DMS79 treated with DMSO at 0.1 percent for 48 hours (cell line): ENCODE data around the gene GRM8.
A peak's percentile ranks its signal among the peaks of the same experiment; 100 is the strongest.
"Not testable (repeated sequence)": the region's sequence is repeated elsewhere in the genome, so short reads cannot be mapped to it uniquely, and the experiment has no call there.

Experiments used
- DNase-seq: peaks from one replicate; lab custom pipeline; 2025; lab: John Stamatoyannopoulos, UW

The GRM8 gene

DNA sequence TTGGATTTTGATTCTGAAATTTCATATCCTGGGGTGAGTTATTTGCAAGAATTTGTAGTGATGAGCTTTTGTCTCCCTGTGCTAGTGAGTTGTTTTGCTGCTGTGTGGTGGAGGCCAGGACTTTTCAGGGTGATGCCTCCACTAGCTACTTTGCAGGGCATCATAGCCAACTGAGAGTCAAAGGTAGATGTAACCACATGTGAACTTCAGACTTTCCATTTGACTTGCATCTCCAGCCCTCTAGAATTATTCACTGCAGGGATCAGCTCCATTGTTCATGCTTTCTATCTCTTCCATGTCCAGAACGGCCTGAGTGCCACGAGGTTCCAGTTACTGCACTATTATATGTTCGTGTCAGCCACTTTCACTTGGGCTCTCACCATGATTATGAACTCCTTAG is 534.3 kb downstream of the GRM8 start:
- peak; percentile 60 for DNase-seq

DNA sequence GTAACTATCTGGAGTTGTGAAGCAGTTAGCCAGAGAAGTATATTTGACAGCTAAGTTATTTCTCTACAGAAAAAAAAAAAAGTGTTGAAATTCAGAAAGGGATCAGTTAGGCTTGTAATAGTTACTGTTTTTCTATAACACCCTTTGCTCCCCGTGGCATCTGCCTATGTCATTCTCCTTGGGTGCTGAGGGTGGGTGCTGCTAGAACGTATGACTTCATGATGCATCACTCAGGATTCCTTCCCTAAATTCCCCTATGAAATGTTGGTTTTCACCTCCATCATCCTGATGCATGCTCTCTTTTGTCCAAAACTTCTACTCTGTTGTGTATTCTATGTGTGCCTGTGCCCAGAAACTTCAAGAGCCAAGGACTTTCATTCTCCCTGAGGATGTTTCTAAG is 536.4 kb downstream of the GRM8 start:
- no peak for DNase-seq

DNA sequence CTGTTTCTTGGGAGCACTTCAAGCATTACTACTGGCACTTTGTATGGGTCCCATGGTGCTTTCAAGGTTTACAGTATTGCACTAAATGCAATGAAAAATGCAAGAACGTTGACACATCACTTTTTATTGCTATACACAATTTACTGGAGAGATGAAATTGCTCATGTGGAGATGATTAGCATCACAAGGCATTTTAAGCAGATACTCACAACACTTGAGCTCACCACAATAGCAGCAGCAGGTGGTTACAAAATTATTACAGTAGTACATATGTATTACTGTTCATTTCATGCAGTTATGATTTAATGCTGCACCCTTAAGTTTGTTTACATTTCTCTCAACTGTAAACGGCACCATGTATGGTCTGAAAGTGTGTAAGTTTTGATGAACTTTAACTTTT is 537.7 kb downstream of the GRM8 start:
- peak; percentile 88 for DNase-seq

DNA sequence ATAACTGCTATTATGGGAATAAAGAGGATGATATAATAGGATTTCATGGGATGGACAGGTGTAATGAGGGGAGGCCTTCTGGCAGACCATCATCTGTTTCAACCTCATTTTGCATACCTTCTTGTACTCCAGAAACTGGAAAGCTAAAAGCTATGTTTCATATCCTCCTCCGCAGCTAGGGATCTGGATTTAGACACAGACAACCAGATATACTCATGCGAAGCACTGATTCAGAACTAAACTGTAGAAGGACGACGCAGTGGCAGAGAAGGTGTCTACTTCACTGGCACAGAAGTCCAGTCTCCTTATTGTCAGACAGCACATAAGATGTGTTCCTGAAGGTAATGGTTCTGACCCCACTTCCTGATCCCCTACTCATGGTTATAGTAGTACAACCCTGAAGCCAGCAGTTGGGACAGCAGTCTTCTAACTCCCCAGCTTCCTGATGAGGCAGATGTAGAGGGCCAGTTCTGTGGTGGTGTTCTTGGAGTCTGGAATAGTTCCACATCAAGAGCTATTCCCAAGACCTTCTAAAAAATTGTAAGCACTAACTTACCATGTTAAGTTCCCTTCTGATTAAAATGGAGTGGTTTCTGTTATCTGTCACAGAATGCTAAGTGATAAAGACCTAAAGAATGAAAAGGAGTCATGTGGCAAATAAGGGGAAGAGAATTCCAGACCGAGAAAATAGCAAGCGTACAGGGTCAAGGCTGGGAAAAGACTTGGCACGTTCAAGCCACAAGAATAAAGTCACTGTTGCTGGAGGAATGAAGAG is 550.3 kb downstream of the GRM8 start:
- DNase-seq, result no peak

DNA sequence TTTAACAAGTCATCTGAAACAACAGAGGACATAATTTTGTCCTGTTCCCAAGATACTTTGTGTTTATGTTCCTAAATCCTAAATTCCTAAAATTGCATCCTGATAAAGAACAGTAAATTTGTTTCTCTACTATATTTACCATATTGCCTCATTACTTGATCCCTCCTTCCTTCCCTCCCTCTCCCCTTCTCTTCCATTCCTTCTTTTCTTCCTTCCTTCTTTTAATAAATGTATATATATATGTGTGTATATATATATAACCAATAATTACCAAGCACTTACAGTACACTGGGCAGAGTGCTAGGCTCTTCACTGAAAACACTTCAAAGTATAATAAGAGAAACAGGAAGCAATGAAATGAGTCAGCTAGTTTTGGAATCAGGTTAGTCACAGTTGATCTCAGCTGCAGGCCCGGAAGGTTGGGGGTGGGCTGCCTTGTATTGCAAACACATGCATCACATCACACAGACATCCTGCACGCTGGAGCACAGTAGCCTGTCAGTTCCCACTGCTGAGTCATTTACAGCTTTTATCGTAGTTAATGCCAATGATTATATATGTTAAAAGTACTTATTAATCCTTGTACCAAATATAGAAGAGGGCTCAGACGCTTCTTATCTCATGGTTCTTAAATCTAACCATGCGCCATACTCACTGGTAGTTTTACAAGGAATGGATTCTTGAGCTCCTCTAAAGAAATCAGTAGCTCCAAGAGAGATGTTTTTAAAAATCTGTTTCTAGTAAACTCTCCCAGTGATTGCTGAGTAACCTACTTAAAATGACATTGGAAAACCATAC is 551.7 kb downstream of the GRM8 start:
- peak; percentile 77 for DNase-seq

DNA sequence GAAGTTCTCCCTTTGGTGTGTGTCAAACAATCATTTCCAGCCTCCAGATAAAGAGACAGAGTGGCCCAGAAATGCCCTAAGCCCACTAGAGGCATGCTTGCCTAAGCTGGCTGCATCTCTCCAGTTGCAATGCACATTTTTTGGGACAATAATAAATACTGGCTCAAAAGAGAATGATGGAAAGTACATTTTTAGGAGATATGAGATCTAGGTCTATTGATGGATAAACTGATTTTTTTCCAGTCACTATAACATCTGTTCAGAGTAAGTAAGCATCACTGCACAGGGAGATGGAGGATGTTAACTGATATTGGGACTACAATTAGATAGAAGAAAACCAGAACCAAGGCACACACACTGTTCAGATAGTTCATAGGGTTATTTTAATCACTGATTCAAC is 553.0 kb downstream of the GRM8 start:
- DNase-seq, result no peak

DNA sequence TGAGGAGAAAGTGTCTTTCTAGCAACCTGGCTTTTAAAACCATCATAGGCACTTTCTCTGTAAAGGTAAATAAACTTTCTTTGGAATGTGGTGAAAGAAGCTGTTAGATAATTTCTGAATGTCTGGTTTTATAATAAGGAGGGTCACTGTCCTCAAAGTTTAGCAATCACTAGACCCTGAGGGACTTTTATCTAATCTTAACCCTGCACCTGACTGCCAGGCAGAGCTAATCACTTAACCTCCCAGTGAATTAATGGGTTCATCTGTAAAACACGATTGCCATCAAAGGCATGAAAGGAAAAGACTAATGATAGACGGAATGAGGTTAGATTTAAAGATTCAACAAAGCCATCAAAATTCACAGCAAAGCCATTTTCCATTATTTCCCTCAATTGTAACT is 553.8 kb downstream of the GRM8 start:
- no peak for DNase-seq

DNA sequence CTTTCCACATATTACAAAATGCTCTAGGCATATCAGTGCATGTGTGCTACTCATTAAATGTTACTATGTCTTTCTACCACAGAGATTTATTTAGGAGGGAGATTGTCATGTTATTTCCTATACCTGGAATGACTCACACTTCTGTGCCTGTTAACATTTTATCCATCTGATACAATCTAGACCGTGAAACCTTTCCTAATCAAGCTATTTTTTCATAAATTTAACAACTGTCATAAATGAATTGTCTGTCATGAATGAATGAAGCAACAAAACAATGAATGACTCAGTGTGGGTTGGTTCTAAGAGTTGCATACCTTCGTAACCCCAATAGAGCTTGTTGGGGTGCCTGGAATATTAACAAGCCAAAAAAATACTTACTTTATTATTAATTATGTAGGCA is 554.3 kb downstream of the GRM8 start:
- no peak for DNase-seq

DNA sequence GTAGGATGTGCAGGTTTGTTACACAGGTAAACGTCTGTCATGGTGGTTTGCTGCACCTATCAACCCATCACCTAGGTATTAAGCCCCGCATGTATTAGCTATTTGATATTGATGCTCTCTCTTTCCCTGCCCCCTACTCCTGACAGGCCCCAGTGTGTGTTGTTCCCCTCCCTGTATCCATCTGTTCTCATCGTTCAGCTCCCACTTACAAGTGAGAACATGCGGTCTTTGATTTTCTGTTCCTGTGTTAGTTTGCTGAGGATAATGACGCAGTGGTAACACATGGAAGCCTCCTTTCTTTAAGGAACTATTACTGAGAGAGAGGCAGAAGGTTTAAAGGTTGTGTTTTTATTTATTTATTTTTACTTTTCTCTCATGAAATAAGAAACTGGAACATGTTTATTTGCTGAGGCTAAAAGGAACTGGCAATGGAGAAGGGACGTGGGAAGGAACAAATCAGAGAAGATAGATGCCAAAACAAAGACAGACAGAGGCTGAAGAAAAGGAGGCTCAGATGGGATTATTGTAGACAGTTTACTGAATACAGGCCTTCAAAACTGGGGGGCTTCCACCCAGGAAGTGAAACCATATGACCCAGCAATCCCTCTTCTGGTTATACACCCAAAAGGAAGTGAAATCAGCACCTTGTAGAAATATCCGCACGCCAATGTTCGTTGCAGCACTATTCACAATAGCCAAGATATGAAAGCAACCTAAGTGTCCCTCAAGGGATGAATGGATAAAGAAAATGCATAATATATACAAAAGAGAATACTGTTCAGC is 556.3 kb downstream of the GRM8 start:
- DNase-seq, result no peak

DNA sequence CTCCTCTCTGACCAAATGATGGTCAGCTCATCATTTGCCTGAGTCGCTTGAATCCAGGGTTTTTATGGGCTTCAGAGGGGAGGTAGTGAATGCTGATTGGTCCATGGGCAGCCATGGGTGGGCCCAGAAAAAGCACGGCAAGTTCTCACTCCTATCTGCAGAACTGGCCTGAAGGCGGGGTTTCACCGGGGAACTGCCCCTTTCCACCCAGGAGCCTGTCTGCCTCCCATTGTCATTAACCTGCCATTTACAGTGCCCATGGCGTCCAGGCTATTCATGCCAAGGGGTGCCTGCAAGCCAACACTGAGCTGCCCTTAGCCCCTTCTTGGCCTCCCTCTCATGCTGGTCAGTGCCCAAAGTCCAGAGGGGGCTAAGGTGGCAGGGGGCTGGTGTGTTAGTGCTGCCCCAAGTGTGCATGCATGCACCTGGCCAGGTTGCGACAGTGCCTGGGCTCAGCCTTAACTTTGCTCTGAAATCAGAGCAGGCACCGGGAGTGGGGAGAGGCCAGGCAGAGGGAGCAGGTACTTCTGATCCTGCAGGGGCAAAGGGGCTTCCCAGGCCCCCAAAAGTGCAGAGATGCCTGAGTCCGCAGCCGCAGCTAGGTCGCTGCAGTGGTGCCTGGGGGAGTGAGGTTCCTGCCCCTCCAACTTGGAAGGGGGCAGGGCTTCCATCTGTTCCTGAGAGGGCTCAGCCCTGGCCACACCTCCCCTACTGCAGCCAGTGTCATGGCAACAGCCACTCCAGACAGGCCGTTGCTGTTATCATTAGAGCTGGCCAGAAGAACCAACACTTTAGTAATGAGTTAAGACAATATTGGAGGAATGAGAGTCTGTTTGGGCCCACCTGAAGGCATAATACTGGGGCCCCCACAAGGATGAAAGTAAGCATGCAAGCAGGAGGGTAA is 561.6 kb downstream of the GRM8 start:
- DNase-seq, result no peak

DNA sequence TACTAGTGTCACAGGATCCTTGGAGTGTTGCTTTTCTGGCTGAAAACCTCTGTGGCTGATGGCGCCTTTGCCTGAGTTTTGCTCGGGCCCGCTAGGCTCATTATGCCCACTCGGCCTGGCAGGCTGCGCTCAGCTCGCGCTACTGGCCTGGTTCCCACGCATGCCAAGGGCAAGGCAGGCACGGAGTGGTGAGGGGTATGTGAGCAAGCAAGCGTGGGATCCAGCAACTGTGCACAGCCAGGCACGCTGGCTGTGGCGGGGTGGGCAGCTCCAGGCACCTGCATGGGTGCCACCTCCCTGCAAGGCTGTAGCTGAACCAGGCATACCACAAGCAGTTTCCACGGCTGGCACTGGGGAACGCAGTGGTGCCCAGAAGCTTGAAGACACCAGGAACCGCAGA is 562.6 kb downstream of the GRM8 start:
- no peak for DNase-seq

DNA sequence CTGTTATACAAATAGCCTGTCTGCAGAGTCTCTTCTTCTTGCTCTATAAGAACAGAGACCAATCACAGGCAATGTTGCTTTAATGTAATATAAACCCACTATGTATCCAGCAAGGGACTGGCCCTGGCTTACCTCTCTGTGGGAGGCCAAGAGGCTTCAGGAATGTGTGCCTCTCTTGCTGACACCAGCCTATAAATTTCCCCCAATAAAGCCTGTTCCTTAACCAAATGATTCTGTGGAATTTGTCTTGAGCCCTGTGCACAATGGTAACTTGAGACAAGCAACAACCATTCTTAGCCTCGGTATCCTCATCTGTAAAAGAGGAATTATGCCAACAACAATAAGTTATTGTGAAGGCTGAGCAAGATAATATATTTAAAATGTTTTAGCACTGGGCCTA is 563.7 kb downstream of the GRM8 start:
- DNase-seq, result no peak

DNA sequence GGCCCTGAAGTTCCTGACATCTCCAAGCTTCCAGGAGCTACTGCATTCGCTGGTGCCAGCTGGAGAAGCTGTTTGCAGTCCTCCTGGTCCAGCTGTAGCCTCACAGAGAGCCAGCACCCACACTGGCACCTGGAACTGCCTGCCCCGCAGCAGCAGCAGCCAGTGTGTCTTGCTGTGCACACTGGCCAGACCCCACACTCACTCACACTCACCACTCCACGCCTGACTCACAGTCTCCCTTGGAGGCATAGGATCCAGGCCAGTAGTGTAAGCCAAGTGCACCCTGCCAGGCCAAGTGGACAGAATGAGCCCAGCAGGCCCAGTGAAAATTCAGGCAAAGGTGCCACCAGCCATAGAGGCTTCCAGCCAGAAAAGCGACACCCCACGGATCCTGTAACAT is 566.3 kb downstream of the GRM8 start:
- no peak for DNase-seq

DNA sequence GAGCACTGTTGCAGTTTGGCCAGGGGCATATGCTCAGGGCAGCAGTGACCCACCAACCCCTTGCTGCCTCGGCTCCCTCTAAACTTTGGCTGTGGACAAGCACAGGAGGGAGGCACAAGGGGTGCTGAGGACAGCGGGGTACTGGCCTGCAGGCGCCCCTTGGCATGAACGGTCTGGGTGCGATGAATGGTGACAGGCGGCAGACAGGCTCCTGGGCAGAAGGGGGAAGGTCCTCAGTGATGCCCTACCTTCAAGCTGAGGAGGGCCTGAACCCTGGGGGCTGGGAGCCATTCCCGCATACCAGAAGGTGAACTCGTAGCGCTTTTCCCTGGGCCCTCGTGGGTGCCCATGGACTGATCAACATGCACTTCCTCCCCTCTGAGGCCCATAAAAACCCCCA is 567.1 kb downstream of the GRM8 start:
- DNase-seq, result no peak

DNA sequence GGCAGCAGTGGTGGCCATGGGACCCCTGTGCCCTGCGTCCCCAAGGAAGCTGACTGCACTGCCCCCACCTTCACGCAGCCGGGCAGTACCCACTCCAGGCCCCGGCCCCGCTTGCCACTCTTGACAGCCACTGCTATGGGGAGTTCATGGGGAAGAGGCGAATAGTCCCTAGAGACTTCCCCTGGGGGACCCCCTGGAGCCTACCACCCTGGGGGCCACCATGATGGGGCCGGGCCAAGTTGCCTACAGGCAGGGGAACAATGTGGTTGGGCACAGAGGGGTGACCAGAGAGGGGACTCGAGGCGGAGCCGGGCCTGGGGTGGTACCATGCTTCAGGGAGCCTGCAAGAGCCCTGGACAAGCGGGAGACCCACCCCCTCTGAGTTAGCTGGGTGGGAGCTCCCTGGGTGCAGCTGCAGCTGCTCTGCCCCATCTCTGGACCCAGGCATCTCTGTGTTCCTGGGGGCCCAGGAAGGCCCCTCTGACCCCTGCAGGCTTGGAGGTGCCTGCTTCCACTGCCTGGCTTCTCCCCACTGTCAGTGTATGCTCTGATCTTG is 567.6 kb downstream of the GRM8 start:
- no peak for DNase-seq

DNA sequence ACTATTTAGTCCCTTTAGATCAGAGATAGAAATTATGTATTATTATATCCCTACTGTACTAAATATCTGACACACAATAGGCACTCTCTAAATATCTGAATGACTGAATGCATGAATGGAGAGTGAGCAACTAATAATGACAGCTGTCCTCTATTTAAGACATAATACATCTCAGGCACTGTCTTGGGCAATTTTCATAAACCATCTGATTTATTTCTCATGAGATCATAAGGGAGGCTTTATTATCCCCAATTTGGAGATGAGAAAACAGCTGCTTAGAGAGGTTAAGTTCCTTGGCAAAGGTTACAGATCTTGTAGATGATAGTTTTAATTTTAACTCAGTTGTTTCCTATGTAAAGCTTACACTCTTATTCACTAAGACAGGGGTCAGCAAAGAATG is 570.6 kb downstream of the GRM8 start:
- no peak for DNase-seq

DNA sequence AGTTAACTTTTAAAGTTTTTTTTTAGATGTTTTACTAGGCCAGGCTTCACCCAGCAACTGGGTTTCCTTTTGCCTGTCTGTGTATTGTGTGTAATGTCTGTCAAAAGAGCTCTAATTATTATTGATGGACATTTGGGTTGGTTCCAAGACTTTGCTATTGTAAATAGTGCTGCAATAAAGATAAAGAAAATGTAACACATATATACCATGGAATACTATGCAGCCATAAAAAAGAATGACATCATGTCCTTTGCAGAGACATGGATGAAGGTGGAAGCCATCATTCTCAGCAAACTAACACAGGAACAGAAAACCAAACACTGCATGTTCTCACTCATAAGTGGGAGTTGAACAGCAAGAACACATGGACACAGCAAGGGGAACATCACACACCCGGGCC is 584.0 kb downstream of the GRM8 start:
- DNase-seq, result not testable (repeated sequence)

DNA sequence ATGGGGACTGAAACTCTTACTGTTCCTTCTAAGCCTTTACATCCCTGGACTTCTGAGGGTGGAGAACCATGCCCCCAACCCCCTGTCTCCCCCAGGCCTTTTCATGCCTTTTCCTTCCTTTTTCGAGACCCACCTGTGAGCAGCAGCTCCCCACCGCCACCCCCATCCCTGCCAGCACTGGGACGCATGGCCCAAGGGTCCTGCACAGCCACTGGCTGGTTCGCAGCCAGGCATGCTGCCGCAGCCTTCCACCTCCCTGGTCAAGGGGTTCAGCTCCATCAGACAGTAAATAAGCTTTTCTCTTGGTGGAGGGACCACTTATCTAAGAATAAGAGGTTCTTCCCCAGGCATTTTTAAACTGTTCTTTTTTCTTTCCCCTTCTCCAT is 584.4 kb downstream of the GRM8 start:
- DNase-seq, result no peak

DNA sequence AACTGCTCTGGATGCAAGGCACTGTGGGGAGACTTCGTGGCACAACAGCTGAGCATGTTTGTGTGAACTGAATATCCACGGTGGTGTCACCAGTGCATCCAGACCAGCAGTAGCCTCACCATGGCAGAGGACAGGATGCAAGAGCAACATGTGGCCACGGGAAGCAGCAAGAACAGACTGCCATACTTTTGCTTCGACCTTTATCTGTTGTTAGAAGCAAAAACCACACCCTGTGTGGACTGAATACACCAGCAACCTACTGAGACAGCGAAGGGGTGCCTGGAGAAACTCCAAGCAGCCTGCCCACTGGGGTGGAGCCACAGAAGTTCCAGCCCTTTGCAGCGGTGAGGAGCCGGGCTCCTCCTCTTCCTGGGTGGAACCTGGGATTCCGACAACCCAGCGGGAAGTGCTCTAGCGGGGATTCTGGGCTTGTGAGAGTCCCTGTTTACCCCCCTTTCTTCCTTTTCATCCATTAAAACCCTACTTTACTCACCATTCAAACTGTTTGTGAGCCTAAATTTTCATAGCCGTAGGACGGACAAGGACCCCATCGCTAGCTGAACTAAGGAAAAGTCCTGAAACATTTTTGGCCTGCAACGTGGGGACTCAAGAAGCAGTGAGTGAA is 584.9 kb downstream of the GRM8 start:
- DNase-seq, result no peak

DNA sequence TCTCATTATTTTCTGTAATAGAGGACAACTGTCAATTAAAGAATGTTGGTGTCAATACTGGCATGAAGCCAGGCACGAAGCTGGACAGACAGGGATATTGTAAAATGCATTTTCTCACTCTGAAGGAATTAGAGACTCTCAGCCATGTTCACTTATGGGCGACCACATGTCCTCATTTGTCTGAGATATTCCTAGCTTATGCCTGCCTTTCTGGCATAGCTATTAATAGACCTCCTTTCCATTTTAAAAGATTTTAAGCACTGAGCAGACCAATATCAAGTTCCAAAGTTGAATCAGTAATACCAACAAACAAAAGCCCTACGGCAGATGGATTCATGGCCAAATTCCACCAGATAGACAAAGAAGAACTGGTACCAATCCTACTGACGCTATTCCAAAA is 589.9 kb downstream of the GRM8 start:
- no peak for DNase-seq

DNA sequence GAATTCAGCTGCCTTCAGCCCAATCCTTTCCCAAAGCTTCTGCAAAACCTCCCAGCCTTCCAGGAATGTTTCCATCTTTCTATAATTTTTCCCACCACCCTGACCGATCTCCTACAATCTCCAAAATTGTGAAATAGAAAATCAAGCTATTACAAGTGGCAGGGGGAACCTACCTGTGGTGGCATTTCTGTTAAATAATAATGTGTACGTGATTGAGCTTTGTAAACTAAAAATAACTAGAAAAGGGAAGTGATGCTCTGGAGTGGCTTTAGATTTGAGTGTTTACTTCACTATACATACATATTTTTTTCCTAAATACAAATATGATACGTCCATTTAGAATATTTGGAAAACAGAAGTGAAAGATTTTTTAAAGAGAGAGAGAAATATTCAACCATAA is 593.6 kb downstream of the GRM8 start:
- no peak for DNase-seq
